Measurements from ENCODE around the gene AGXT. TPM values are rescaled to one million over a fixed set of nuclear protein-coding genes. Genes with fewer than 3 reads are reported as not detected.
A peak's percentile ranks its signal among the peaks of the same experiment; 100 is the strongest.

The AGXT gene
- total and polyA plus RNA-seq, 9 donors = 0.13 to 0.30 (median 0.19) TPM; not detected in 6

GRCh38 chr2:240886678-240887609, 18.3 kb downstream of the AGXT start:
- Histone ChIP-seq H3K27ac (ENCODE audit: low read length) (no peak overlapping the region), H3K4me3 (ENCODE audit: low read length) (no peak overlapping the region), H3K4me1 (ENCODE audit: control insufficient read depth, insufficient read depth, low read length) (peaks cover 2% of the 10 kb centered on the region), H3K36me3 (ENCODE audit: control insufficient read depth, insufficient read depth, low read length) (no peaks in the 10 kb centered on the region), H3K27me3 (ENCODE audit: control insufficient read depth, insufficient read depth, low read length) (no peaks in the 10 kb centered on the region), H3K9me3 (replicated peaks; ENCODE audit: control insufficient read depth, low read depth, low read length) (no peaks in the 10 kb centered on the region)
- no peak for DNase-seq
- 75% methylated on average over 13 of the region's 18 CpGs for WGBS (ENCODE audit: insufficient coverage)

GRCh38 chr2:240887631-240888030, 19.0 kb downstream of the AGXT start:
- Histone ChIP-seq H3K4me1 (ENCODE audit: control insufficient read depth, insufficient read depth, low read length) (peaks cover 6% of the 10 kb centered on the region), H3K27ac (ENCODE audit: low read length) (no peak overlapping the region), H3K9me3 (replicated peaks; ENCODE audit: control insufficient read depth, low read depth, low read length) (no peaks in the 10 kb centered on the region), H3K4me3 (ENCODE audit: low read length) (no peak overlapping the region), H3K27me3 (ENCODE audit: control insufficient read depth, insufficient read depth, low read length) (no peaks in the 10 kb centered on the region), H3K36me3 (ENCODE audit: control insufficient read depth, insufficient read depth, low read length) (no peaks in the 10 kb centered on the region)
- WGBS (ENCODE audit: insufficient coverage) = 75% methylated on average over 4 of the region's 4 CpGs
- no peak for DNase-seq

GRCh38 chr2:240888130-240888889, 19.7 kb downstream of the AGXT start:
- Histone ChIP-seq H3K4me1 (ENCODE audit: control insufficient read depth, insufficient read depth, low read length) (peaks cover 11% of the 10 kb centered on the region), H3K27ac (ENCODE audit: low read length) (no peak overlapping the region), H3K27me3 (ENCODE audit: control insufficient read depth, insufficient read depth, low read length) (no peaks in the 10 kb centered on the region), H3K4me3 (ENCODE audit: low read length) (no peak overlapping the region), H3K36me3 (ENCODE audit: control insufficient read depth, insufficient read depth, low read length) (no peaks in the 10 kb centered on the region), H3K9me3 (replicated peaks; ENCODE audit: control insufficient read depth, low read depth, low read length) (no peaks in the 10 kb centered on the region)
- DNase-seq = no peak
- 87% methylated on average over 35 of the region's 37 CpGs for WGBS (ENCODE audit: insufficient coverage)

- H3K4me3 ChIP-seq (ENCODE audit: low read length) = no peak overlapping the region
- WGBS (ENCODE audit: insufficient coverage) = 71% methylated on average over 9 of the region's 11 CpGs
- DNase-seq = no peak
- peaks cover 15% of the 10 kb centered on the region for H3K4me1 ChIP-seq (ENCODE audit: control insufficient read depth, insufficient read depth, low read length)
- no peaks in the 10 kb centered on the region for H3K36me3 ChIP-seq (ENCODE audit: control insufficient read depth, insufficient read depth, low read length)
- H3K9me3 ChIP-seq (replicated peaks; ENCODE audit: control insufficient read depth, low read depth, low read length) = no peaks in the 10 kb centered on the region
- H3K27ac ChIP-seq (ENCODE audit: low read length) = no peak overlapping the region
- no peaks in the 10 kb centered on the region for H3K27me3 ChIP-seq (ENCODE audit: control insufficient read depth, insufficient read depth, low read length)
These were observed 20.4 kb downstream of the AGXT start for GRCh38 chr2:240888890-240889573.

- DNase-seq = no peak
- no peak overlapping the region for H3K27ac ChIP-seq (ENCODE audit: low read length)
- no peak overlapping the region for H3K4me3 ChIP-seq (ENCODE audit: low read length)
- H3K36me3 ChIP-seq (ENCODE audit: control insufficient read depth, insufficient read depth, low read length) = no peaks in the 10 kb centered on the region
- WGBS (ENCODE audit: insufficient coverage) = 78% methylated on average over 37 of the region's 38 CpGs
- H3K4me1 ChIP-seq (ENCODE audit: control insufficient read depth, insufficient read depth, low read length) = peaks cover 15% of the 10 kb centered on the region
- no peaks in the 10 kb centered on the region for H3K9me3 ChIP-seq (replicated peaks; ENCODE audit: control insufficient read depth, low read depth, low read length)
- H3K27me3 ChIP-seq (ENCODE audit: control insufficient read depth, insufficient read depth, low read length) = no peaks in the 10 kb centered on the region
These were observed 21.3 kb downstream of the AGXT start for GRCh38 chr2:240889601-240890560.

- no peak for DNase-seq
- Histone ChIP-seq H3K36me3 (ENCODE audit: control insufficient read depth, insufficient read depth, low read length) (no peaks in the 10 kb centered on the region), H3K9me3 (replicated peaks; ENCODE audit: control insufficient read depth, low read depth, low read length) (no peaks in the 10 kb centered on the region), H3K27me3 (ENCODE audit: control insufficient read depth, insufficient read depth, low read length) (no peaks in the 10 kb centered on the region), H3K27ac (ENCODE audit: low read length) (no peak overlapping the region), H3K4me1 (ENCODE audit: control insufficient read depth, insufficient read depth, low read length) (peaks cover 15% of the 10 kb centered on the region), H3K4me3 (ENCODE audit: low read length) (no peak overlapping the region)
- 74% methylated on average over 12 of the region's 14 CpGs for WGBS (ENCODE audit: insufficient coverage)
These were observed 22.1 kb downstream of the AGXT start for GRCh38 chr2:240890691-240891090.

GRCh38 chr2:240891492-240892340, 23.1 kb downstream of the AGXT start:
- Histone ChIP-seq H3K27ac (ENCODE audit: low read length) (no peak overlapping the region), H3K4me3 (ENCODE audit: low read length) (no peak overlapping the region), H3K9me3 (replicated peaks; ENCODE audit: control insufficient read depth, low read depth, low read length) (no peaks in the 10 kb centered on the region), H3K4me1 (ENCODE audit: control insufficient read depth, insufficient read depth, low read length) (peaks cover 15% of the 10 kb centered on the region), H3K27me3 (ENCODE audit: control insufficient read depth, insufficient read depth, low read length) (no peaks in the 10 kb centered on the region), H3K36me3 (ENCODE audit: control insufficient read depth, insufficient read depth, low read length) (no peaks in the 10 kb centered on the region)
- 75% methylated on average over 19 of the region's 20 CpGs for WGBS (ENCODE audit: insufficient coverage)
- no peak for DNase-seq

- peaks cover 15% of the 10 kb centered on the region for H3K4me1 ChIP-seq (ENCODE audit: control insufficient read depth, insufficient read depth, low read length)
- no peaks in the 10 kb centered on the region for H3K36me3 ChIP-seq (ENCODE audit: control insufficient read depth, insufficient read depth, low read length)
- H3K27me3 ChIP-seq (ENCODE audit: control insufficient read depth, insufficient read depth, low read length) = no peaks in the 10 kb centered on the region
- DNase-seq = peak; percentile 55
- no peak overlapping the region for H3K4me3 ChIP-seq (ENCODE audit: low read length)
- H3K27ac ChIP-seq (ENCODE audit: low read length) = no peak overlapping the region
- WGBS (ENCODE audit: insufficient coverage) = 37% methylated on average over 7 of the region's 9 CpGs
- H3K9me3 ChIP-seq (replicated peaks; ENCODE audit: control insufficient read depth, low read depth, low read length) = no peaks in the 10 kb centered on the region
These were observed 23.7 kb downstream of the AGXT start for GRCh38 chr2:240892356-240892755.

GRCh38 chr2:240892925-240893324, 24.3 kb downstream of the AGXT start:
- no peak for DNase-seq
- H3K27ac ChIP-seq (ENCODE audit: low read length) = no peak overlapping the region
- H3K9me3 ChIP-seq (replicated peaks; ENCODE audit: control insufficient read depth, low read depth, low read length) = no peaks in the 10 kb centered on the region
- no peaks in the 10 kb centered on the region for H3K27me3 ChIP-seq (ENCODE audit: control insufficient read depth, insufficient read depth, low read length)
- 87% methylated on average over 11 of the region's 12 CpGs for WGBS (ENCODE audit: insufficient coverage)
- peaks cover 18% of the 10 kb centered on the region for H3K4me1 ChIP-seq (ENCODE audit: control insufficient read depth, insufficient read depth, low read length)
- H3K36me3 ChIP-seq (ENCODE audit: control insufficient read depth, insufficient read depth, low read length) = no peaks in the 10 kb centered on the region
- no peak overlapping the region for H3K4me3 ChIP-seq (ENCODE audit: low read length)
